ENCODE results near the gene OR1Q1.
"Not testable (repeated sequence)": the region's sequence is repeated elsewhere in the genome, so short reads cannot be mapped to it uniquely, and the experiment has no call there.

Gene OR1Q1, protein sequence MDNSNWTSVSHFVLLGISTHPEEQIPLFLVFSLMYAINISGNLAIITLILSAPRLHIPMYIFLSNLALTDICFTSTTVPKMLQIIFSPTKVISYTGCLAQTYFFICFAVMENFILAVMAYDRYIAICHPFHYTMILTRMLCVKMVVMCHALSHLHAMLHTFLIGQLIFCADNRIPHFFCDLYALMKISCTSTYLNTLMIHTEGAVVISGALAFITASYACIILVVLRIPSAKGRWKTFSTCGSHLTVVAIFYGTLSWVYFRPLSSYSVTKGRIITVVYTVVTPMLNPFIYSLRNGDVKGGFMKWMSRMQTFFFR

DNA sequence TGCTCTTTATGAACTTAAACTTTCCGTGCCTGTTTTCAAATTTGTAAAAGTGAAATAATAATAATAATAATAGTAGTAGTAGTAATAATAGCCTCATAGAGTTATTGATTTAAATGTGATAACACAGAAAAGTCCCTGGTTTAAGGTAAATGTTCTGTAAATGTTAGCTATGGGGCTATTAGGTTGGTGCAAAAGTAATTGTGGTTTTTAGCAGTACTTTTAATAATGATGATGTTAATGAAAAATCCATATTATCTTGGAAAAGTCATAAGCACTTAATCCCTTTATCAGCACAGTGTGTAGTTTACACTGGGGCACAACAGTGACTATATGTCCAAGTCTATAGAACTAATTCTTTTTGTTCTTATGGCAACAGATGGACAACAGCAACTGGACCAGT, at the start of gene OR1Q1:
OR1Q1 (plus strand) TSS at position 377 of the 400 bp plus-strand sequence; CDS start at position 377, 0 bp downstream.
- TF ChIP-seq, protein P1, sequence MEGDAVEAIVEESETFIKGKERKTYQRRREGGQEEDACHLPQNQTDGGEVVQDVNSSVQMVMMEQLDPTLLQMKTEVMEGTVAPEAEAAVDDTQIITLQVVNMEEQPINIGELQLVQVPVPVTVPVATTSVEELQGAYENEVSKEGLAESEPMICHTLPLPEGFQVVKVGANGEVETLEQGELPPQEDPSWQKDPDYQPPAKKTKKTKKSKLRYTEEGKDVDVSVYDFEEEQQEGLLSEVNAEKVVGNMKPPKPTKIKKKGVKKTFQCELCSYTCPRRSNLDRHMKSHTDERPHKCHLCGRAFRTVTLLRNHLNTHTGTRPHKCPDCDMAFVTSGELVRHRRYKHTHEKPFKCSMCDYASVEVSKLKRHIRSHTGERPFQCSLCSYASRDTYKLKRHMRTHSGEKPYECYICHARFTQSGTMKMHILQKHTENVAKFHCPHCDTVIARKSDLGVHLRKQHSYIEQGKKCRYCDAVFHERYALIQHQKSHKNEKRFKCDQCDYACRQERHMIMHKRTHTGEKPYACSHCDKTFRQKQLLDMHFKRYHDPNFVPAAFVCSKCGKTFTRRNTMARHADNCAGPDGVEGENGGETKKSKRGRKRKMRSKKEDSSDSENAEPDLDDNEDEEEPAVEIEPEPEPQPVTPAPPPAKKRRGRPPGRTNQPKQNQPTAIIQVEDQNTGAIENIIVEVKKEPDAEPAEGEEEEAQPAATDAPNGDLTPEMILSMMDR (IDR thresholded peaks at IDR 0.05; ENCODE audit: insufficient read depth, low read length, poor library complexity, severe bottlenecking): no peak
- H3K4me3 ChIP-seq (replicated peaks; ENCODE audit: low read depth, low read length): no peak within 1 kb of the TSS
- H3K27me3 ChIP-seq (replicated peaks; ENCODE audit: control insufficient read depth, insufficient read depth, low read length): no peaks in the 10 kb centered on the region
- DNase-seq (ENCODE audit: extremely low read depth, insufficient read length): no peak
- H3K36me3 ChIP-seq (ENCODE audit: control insufficient read depth, insufficient read depth, low read length): no peaks in the 10 kb centered on the region

DNA sequence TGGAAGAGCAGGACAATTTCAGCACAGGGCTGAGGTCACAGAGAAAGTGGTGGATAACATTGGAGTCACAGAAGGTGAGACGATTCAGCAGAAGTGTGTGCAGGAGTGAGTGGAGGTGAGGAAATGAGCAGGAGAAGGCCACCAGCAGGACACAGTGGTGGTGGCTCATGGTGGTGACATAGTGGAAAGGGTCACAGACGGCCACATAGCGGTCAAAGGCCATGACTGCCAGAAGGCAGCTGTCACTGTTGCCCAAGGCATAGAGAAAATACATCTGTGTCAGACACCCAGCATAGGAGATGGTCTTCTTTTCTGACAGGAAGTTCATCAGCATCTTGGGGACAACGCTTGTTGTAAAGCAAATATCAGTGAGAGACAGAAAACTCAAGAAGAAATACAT, 46.6 kb upstream of the OR1Q1 start:
- H3K4me3 ChIP-seq (replicated peaks; ENCODE audit: low read depth, low read length): no peak overlapping the region
- H3K27me3 ChIP-seq (replicated peaks; ENCODE audit: control insufficient read depth, insufficient read depth, low read length): no peaks in the 10 kb centered on the region
- TF ChIP-seq, protein P1 (IDR thresholded peaks at IDR 0.05; ENCODE audit: insufficient read depth, low read length, poor library complexity, severe bottlenecking): no peak
- H3K36me3 ChIP-seq (ENCODE audit: control insufficient read depth, insufficient read depth, low read length): no peaks in the 10 kb centered on the region
- no peak for DNase-seq (ENCODE audit: extremely low read depth, insufficient read length)

GRCh38 chr9:122572456-122572855, 42.1 kb upstream of the OR1Q1 start:
- TF ChIP-seq, protein P1 (IDR thresholded peaks at IDR 0.05; ENCODE audit: insufficient read depth, low read length, poor library complexity, severe bottlenecking): no peak
- no peaks in the 10 kb centered on the region for H3K27me3 ChIP-seq (replicated peaks; ENCODE audit: control insufficient read depth, insufficient read depth, low read length)
- no peaks in the 10 kb centered on the region for H3K36me3 ChIP-seq (ENCODE audit: control insufficient read depth, insufficient read depth, low read length)
- DNase-seq (ENCODE audit: extremely low read depth, insufficient read length): no peak
- H3K4me3 ChIP-seq (replicated peaks; ENCODE audit: low read depth, low read length): no peak overlapping the region

GRCh38 chr9:122579874-122580273, 34.7 kb upstream of the OR1Q1 start:
- H3K4me3 ChIP-seq (replicated peaks; ENCODE audit: low read depth, low read length): no peak overlapping the region
- no peaks in the 10 kb centered on the region for H3K36me3 ChIP-seq (ENCODE audit: control insufficient read depth, insufficient read depth, low read length)
- H3K27me3 ChIP-seq (replicated peaks; ENCODE audit: control insufficient read depth, insufficient read depth, low read length): no peaks in the 10 kb centered on the region
- no peak for DNase-seq (ENCODE audit: extremely low read depth, insufficient read length)
- TF ChIP-seq, protein P1 (IDR thresholded peaks at IDR 0.05; ENCODE audit: insufficient read depth, low read length, poor library complexity, severe bottlenecking): no peak

DNA sequence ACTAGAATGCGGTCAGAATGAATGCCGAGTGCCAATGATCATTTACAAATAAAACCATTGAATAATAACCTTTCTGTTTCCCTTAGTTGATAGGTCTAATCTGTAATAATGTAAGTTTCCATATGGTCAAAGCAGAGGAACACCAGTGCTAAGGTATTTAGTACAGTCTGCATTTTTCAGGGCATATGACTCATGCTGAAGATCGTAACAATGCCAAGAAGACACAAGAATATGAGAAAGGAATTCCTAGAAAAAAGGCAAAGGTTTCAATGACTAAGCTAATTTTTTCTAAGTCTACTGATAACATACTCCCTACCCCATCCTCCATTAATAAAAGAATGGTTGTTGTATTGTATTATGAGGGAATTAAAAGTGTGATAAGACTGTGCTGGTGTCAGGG, 34.2 kb upstream of the OR1Q1 start:
- DNase-seq (ENCODE audit: extremely low read depth, insufficient read length): no peak
- no peaks in the 10 kb centered on the region for H3K27me3 ChIP-seq (replicated peaks; ENCODE audit: control insufficient read depth, insufficient read depth, low read length)
- no peak overlapping the region for H3K4me3 ChIP-seq (replicated peaks; ENCODE audit: low read depth, low read length)
- TF ChIP-seq, protein P1 (IDR thresholded peaks at IDR 0.05; ENCODE audit: insufficient read depth, low read length, poor library complexity, severe bottlenecking): no peak
- H3K36me3 ChIP-seq (ENCODE audit: control insufficient read depth, insufficient read depth, low read length): no peaks in the 10 kb centered on the region

GRCh38 chr9:122583284-122583683, 31.3 kb upstream of the OR1Q1 start, which contains the start of gene OR1L8:
Gene OR1L8 (minus strand): TSS chr9:122583384. CDS start chr9:122568477, 14,907 bp downstream.
- not testable (repeated sequence) for DNase-seq (ENCODE audit: extremely low read depth, insufficient read length); H3K4me3 ChIP-seq (replicated peaks; ENCODE audit: low read depth, low read length); H3K27me3 ChIP-seq (replicated peaks; ENCODE audit: control insufficient read depth, insufficient read depth, low read length); H3K36me3 ChIP-seq (ENCODE audit: control insufficient read depth, insufficient read depth, low read length)

Data from GM06990 (cell line).